ENCODE results near the gene SYNDIG1L.

GRCh38 chr14:74380845-74381244, 45.2 kb downstream of the SYNDIG1L start:
- TF ChIP-seq CTCF (IDR thresholded peaks at IDR 0.05), result no peak
- TF ChIP-seq POLR2AphosphoS5 (IDR thresholded peaks at IDR 0.05), result no peak
- no peak for TF ChIP-seq EP300 (IDR thresholded peaks at IDR 0.05)
- no peak for TF ChIP-seq POLR2A (IDR thresholded peaks at IDR 0.05)

All from suprapubic skin (tissue), 4 donors.